HEK293 (cell line): Measurements from ENCODE around the gene CHD2.

ENCODE experiments used
- CTCF ChIA-PET: fragments of 350-600 bp; formaldehyde crosslinking; extraction: SDS; loops from one replicate; lab custom pipeline; 2021; ENCODE audit warnings: antibody characterized with exemption; lab: Yijun Ruan, JAX
- POLR2A ChIA-PET: fragments of 300-600 bp; formaldehyde crosslinking; extraction: SDS; loops from one replicate; lab custom pipeline; 2020; ENCODE audit warnings: antibody characterized with exemption, inconsistent platforms; lab: Yijun Ruan, JAX
- H3K27ac ChIP-seq: fragments of 200-500 bp; sonication (Bioruptor generic); 2 replicates; pipeline ENCODE4 v1.5.1; 2014; ENCODE audit warnings: low read depth, low read length, control low read depth, inconsistent platforms; ENCODE audit errors: extremely low read depth
- H3K36me3 ChIP-seq, 2 experiments: fragments of 200-500 bp in 1 of 2; sonication (Bioruptor generic) in 1 of 2; 1 replicate in 1 of 2; 2 replicates in 1 of 2; pipeline ENCODE4 v1.5.1; 2014 to 2017; ENCODE audit warnings: inconsistent platforms in 2 of 2, low read length in 2 of 2; ENCODE audit not compliant: control insufficient read depth in 2 of 2, insufficient read depth in 1 of 2
- H3K4me1 ChIP-seq: fragments of 200-500 bp; sonication (Bioruptor generic); 2 replicates; pipeline ENCODE4 v1.5.1; 2014; ENCODE audit warnings: mild to moderate bottlenecking, low read length, inconsistent platforms; ENCODE audit not compliant: control insufficient read depth, insufficient read depth
- H3K4me3 ChIP-seq: 2 replicates; pipeline ENCODE4 v1.5.1; 2011; ENCODE audit warnings: low read depth, mild to moderate bottlenecking, control low read depth, low read length, moderate library complexity
- H3K9me3 ChIP-seq: fragments of 200-500 bp; sonication (Bioruptor generic); 2 replicates; pipeline ENCODE4 v1.5.1; 2014; ENCODE audit warnings: low read depth, low read length, inconsistent platforms; ENCODE audit not compliant: control insufficient read depth, insufficient read depth
- MYNN ChIP-seq: fragments of 450-650 bp; formaldehyde crosslinking; IDR thresholded peaks from 2 replicates; pipeline ENCODE4 v1.5.1; 2016; ENCODE audit warnings: missing biosample characterization, missing genetic modification characterization, borderline replicate concordance
- OSR2 ChIP-seq: fragments of 450-650 bp; formaldehyde crosslinking; IDR thresholded peaks from 2 replicates; pipeline ENCODE4 v1.5.1; 2016; ENCODE audit warnings: missing biosample characterization, missing genetic modification characterization
- SP2 ChIP-seq: fragments of 450-650 bp; formaldehyde crosslinking; IDR thresholded peaks from 2 replicates; pipeline ENCODE4 v1.5.1; 2016; ENCODE audit warnings: missing biosample characterization, missing genetic modification characterization
- ZBTB26 ChIP-seq: fragments of 450-650 bp; formaldehyde crosslinking; optimal IDR thresholded peaks from 2 replicates; pipeline ENCODE3; 2016; ENCODE audit warnings: missing biosample characterization, mild to moderate bottlenecking, missing genetic modification characterization
- ZFP3 ChIP-seq: fragments of 450-650 bp; formaldehyde crosslinking; IDR thresholded peaks from 2 replicates; pipeline ENCODE4 v1.5.1; 2016; ENCODE audit warnings: low read depth, missing biosample characterization, missing genetic modification characterization
- ZNF23 ChIP-seq: fragments of 450-650 bp; formaldehyde crosslinking; IDR thresholded peaks from 2 replicates; pipeline ENCODE4 v1.5.1; 2016; ENCODE audit warnings: missing biosample characterization, missing genetic modification characterization, borderline replicate concordance
- ZNF239 ChIP-seq: fragments of 450-650 bp; formaldehyde crosslinking; IDR thresholded peaks from 2 replicates; pipeline ENCODE4 v1.5.1; 2016; ENCODE audit warnings: missing biosample characterization, missing genetic modification characterization
- ZNF350 ChIP-seq: fragments of 450-650 bp; formaldehyde crosslinking; IDR thresholded peaks from 2 replicates; pipeline ENCODE4 v1.5.0; 2017; ENCODE audit warnings: missing biosample characterization, mild to moderate bottlenecking, missing genetic modification characterization
- ZNF518A ChIP-seq: fragments of 450-650 bp; formaldehyde crosslinking; conservative IDR thresholded peaks from 2 replicates; pipeline ENCODE4 v1.5.1; 2016; ENCODE audit warnings: low read depth, missing biosample characterization, missing genetic modification characterization
- ZNF610 ChIP-seq: fragments of 450-650 bp; formaldehyde crosslinking; IDR thresholded peaks from 2 replicates; pipeline ENCODE4 v1.5.1; 2016; ENCODE audit warnings: missing biosample characterization, missing genetic modification characterization, borderline replicate concordance
- ZNF623 ChIP-seq: fragments of 450-650 bp; formaldehyde crosslinking; IDR thresholded peaks from 2 replicates; pipeline ENCODE4 v1.5.1; 2016; ENCODE audit warnings: missing biosample characterization, missing genetic modification characterization

CHD2 gene

GRCh38 chr15:92981333-92981732, 81.2 kb downstream of the CHD2 start (continued):
- TF ChIP-seq SP2 (no peak), OSR2 (tag by site-specific recombination) (no peak), ZNF239 (tag by site-specific recombination) (no peak), ZNF610 (tag by site-specific recombination) (no peak)

- Histone ChIP-seq H3K9me3 (no peaks in the 10 kb centered on the region), H3K36me3 (peaks cover 84 to 95% of the 10 kb centered on the region in 2 experiments), H3K4me1 (no peaks in the 10 kb centered on the region)
- POLR2A ChIA-PET = no interaction called here
- TF ChIP-seq ZBTB26 (tag by site-specific recombination) = no peak
- TF ChIP-seq, all 188 proteins: peak for 0
- Histone ChIP-seq H3K27ac (no peak overlapping the region), H3K4me3 (no peak overlapping the region)
- CTCF ChIA-PET = interaction anchor here (0.9 to 1.1 kb wide), 2 partner anchors 9 to 187 kb away, joined by 4 to 5 read pairs; no protein-coding TSS in a partner anchor
Observed at GRCh38 chr15:92984161-92984560, 84.0 kb downstream of the CHD2 start.

- Histone ChIP-seq H3K27ac (no peak overlapping the region), H3K4me1 (no peaks in the 10 kb centered on the region), H3K36me3 (peaks cover 83 to 85% of the 10 kb centered on the region in 2 experiments), H3K4me3 (no peak overlapping the region), H3K9me3 (no peaks in the 10 kb centered on the region)
- POLR2A ChIA-PET = no interaction called here
- CTCF ChIA-PET = interaction anchor here (0.5 to 0.6 kb wide), 2 partner anchors 12 to 192 kb away, joined by 3 to 5 read pairs; no protein-coding TSS in a partner anchor
- TF ChIP-seq MYNN = no peak
- no peak for TF ChIP-seq ZNF623 (tag by site-specific recombination)
- TF ChIP-seq ZFP3 = no peak
- no peak for TF ChIP-seq ZNF518A (tag by site-specific recombination)
- no peak for TF ChIP-seq ZNF23
Observed at GRCh38 chr15:92989470-92989869, 89.3 kb downstream of the CHD2 start.

- CTCF ChIA-PET = interaction anchor here (0.5 to 0.6 kb wide), 3 partner anchors 12 to 193 kb away, joined by 3 to 5 read pairs (median 3); no protein-coding TSS in a partner anchor
- H3K9me3 ChIP-seq = no peaks in the 10 kb centered on the region
- POLR2A ChIA-PET = no interaction called here
- no peak for TF ChIP-seq ZNF350 (tag by site-specific recombination)
- H3K27ac ChIP-seq = no peak overlapping the region
- no peak overlapping the region for H3K4me3 ChIP-seq
- peaks cover 83 to 85% of the 10 kb centered on the region in 2 experiments for H3K36me3 ChIP-seq
- no peaks in the 10 kb centered on the region for H3K4me1 ChIP-seq
Observed at GRCh38 chr15:92990031-92990430, 89.9 kb downstream of the CHD2 start.
